Effector CD4-positive, alpha-beta T cell (primary cell): ENCODE measurements around the gene MUC5B.

Source experiments
- DNase-seq: peaks from one replicate; pipeline ENCODE4 v3.0.0-alpha.2; 2020

Gene MUC5B

DNA sequence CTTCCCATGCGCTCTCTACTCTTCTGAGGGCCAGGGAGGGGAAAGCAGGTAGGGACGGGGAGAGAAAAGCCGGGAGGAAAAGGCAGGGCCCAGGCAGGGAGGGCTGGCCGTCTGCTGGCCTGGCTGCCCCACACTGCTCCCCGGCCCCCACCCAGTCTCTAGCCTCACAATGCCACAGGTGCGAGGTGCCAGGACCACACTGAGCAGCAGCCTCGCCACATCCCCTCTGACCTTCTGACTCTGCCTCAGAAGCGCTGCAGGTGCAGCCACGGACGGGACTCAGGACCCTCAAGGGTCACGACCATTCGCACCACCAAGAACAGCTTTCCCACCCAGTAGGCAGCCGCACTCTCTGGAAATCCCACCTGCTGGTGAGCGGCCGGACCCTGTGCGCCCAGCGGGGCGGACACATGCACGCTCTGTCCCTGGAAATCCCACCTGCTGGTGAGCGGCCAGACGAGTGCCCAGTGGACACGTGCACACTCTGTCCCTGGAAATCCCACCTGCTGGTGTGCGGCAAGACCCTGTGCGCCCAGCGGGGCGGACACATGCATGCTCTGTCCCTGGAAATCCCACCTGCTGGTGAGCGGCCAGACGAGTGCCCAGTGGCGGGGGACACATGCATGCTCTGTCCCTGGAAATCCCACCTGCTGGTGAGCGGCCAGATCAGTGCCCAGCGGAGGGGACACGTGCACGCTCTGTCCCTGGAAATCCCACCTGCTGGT, 66.5 kb downstream of the MUC5B start:
- no peak for DNase-seq

DNA sequence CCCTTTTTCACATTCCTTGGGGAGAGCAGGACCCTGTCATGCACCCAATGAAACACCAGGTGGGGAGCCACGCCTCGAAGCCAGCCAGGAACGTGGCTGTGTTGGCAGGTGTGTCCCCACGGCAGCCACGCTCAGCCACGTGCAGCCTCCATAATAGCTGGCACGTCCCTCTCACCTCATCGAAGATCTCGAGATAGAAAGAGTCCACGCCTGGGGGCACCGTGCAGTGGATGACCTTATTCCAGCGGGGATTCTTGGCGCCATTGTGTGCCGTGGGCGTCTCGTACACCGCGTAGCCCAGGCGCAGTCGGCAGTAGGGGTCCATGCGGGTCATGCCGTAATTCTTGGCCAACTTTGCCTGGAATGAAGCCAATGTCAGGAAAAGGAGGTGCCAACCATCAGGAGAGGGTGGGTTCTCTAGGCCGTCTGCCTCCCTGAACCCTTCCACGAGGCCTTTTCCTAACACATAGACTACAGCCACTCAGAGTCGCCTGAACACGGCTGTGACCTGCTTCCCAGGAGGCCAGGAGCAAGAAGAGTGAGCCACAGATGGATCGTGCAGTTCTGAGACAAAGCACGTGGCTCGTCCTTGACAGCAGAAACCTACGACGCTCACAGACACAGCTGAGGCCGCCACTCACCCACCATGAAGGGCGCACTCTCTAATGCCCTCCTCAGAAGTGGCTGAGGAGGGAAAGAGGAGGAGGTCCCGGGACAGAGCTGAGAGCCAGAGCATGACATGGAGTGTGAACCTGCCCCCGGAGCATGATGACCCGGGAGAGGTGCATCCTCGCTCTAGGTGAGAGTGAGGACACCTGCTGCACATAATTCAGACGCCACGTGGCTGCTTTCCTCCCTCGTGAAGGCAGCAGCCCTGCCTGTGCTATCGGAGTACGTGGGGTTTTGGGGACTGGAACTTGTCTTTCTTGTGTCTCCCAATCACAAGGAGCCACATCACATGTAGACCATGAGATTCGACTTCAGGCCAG, 67.5 kb downstream of the MUC5B start:
- DNase-seq, result no peak

DNA sequence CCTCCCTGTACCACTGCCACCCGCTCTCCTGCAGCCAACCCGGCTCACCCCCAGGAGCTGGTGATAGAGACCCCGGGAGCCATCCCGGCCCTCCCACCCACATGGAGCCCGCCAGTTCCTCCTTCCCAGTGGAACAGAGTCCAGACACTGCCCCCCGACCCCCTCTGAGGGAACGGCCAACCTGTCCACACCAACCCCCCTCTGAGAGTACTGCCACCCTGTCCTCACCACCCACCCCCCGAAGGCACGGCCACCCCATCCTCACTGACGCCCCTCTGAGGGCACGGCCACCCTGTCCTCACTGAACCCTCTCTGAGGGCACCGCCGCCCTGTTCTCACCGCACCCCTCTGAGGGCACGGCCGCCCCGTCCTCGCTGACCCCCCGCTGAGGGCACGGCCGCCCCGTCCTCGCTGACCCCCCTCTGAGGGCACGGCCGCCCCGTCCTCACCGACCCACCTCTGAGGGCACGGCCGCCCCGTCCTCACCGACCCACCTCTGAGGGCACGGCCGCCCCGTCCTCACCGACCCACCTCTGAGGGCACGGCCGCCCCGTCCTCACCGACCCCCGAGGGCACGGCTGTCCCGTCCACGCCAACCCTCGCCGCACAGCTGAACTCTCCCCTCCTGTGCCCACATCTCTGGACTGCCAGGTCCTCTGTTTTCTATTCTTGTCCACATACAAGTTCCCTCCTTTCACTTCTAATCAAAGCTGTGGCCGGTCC, 68.6 kb downstream of the MUC5B start:
- DNase-seq, result no peak

DNA sequence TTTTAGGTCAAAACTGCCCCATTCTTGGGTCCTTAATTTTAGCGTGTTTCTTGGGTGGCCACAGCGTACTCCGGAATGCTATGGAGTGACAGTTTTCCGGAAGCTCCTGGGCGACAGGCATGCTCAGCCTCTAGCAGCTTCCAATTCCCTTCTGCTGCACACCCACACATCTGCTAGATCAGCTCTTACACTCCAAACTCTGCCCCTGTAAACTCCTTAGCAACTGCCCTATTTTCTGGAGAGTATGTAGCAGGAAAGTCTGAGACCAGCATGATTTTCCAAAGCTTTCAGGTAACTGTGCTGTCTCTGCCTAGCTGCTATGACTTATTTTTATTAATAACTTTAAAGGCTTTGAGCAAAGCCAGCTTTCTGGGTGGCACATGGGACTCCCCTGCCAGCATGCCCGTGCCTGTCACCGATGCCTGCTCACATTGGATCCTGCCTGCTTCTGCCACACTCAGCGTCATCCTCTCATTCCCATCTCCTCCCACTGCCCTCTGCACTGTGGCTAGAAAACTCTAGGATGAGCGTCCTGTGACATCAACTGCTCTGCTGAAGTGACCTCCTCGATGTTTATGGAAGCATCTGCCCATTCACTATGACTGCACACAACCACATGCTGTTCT, 69.3 kb downstream of the MUC5B start:
- DNase-seq, result no peak

DNA sequence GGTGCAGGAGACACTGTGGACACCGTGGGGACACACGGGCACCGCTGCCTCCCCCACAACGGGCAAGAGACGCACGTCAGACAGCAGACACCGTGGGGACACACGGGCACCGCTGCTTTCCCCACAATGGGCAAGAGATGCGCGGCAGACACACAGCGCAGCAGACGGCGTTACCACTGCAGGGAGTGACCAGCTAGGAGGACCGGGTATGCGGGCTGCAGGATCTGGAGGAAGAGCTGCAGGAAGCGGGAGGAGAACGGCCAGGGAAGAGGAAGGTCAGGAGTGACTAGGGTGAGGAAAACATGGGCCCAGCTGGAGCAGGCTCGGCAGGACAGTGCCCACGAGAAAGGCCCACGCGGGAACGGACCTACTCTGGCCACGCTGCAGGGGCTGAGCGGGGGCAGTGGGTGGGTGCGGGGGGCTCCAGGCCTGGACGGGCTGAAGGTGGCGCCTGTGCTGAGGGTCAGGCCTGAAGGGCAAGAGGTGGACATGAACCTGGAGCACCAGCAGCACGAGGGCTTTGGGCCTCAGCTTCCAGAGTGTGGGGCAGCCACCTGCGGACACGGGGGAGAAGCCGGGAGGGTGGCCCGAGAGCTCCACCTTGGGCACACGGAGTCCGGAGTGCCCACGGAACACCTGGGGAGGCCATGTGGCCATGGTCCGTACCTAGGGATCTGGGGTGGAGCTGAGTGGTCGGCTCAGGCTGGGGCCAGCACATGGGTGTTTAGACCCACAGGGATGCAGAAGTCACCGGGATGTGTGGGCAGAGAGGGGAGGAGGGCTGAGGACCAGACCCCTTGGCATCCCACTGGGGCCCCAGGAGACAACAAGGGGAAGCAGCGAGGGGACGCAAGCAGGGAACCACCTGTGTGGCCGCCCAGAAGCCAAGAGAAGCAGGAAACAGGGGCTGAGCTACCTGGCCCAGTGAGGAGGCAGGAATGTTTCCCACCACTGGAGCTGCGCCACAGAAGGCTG, 70.1 kb downstream of the MUC5B start:
- DNase-seq, result no peak

DNA sequence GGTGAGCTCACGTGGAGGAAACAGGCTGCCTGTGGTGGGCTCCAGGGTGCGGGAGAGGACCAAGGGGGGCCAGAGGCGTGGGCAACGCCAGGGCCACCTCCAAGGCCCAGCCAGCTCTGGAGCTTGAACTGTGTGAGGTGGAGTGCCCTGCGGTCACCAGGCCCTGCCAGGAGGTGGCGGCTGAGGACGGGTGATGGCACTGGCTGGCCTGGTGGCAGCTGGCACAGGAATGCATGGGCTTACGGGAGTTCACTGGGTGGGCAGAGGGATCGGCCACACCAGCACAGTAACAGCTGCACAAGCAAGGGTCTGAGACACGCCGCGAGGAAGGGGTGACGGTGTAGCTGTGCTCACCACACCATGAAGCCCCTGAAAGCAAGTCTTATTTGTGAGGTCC, 70.8 kb downstream of the MUC5B start:
- DNase-seq, result no peak

DNA sequence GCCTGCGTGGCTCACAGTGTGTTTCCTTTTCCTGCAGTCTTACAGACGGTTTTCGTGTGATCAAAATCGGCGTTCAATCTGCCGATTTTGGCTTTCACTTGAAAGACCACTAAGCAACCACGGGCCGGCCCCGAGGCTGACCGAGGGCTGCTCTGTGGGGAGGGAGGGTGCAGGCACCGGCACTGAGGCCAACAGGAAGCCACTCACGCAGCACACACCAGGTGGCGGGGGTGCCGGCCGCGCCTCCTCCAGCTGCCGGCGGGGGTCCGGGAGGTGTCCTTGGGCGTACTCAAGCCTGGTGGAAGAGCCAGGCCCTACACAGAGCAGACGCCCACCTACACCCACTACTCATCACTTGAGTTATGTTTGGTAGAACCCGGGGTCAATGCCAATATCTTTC, 72.2 kb downstream of the MUC5B start:
- DNase-seq, result no peak

DNA sequence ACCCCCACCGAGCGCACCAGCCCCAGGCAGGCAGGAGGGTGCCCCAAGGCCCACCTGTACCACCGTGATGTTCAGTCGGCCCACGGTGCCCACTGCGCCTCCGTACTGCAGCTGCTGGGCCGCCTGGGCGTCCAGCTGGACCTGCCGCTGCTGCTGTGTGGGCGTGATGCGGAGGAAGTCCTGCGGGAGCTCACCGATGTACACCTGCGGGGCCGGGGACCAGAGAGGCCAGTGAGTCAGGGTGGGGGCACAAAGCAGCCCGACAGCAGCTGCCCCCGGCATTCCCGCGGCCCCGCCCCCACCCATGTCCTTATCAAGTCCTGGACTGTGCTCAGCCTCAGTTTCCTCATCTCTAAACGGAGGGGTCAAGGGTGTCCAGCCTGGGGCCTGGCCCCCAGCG, 72.7 kb downstream of the MUC5B start:
- no peak for DNase-seq

DNA sequence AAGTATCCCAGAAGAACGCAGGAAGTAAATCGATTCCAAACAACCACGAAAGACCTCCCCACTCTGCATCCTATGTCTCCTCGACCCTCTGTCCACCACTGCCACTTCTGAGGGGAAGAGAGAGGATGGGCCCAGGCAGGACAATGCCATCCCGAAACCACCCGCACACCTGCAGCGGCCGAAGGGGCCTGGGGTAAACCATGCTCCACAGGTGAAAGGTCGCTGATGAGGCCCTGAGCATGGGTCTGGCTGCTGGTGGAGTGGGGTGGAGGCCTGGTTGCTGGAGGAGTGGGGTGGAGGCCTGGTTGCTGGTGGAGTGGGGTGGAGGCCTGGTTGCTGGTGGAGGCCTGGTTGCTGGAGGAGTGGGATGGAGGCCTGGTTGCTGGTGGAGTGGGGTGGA, 73.4 kb downstream of the MUC5B start:
- no peak for DNase-seq

DNA sequence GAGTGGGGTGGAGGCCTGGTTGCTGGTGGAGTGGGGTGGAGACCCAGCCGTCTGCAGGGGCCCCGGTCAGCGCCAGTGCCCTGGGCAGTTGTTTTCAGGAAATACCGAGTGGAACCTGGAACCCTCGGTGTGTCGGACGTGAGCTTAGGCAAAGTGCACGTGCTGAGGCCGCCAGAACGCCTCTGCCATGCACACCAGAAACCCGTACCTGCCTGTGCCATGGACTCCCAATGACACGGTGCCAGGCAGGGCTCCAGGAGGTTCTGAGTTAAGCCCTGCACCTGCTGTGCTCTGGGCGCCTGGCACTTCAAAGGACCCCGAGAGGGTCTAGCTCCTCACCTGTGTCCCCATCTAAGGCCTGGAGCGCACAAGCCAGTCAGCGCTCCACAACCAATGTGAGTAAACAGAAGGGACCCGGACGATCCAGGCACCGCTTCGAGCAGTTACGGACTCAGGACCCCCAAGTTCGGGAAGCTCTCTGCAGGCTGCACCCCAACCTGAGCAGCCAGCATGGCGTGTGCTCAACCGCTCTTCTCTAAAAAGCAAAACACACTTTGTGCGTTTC, 74.2 kb downstream of the MUC5B start:
- no peak for DNase-seq

DNA sequence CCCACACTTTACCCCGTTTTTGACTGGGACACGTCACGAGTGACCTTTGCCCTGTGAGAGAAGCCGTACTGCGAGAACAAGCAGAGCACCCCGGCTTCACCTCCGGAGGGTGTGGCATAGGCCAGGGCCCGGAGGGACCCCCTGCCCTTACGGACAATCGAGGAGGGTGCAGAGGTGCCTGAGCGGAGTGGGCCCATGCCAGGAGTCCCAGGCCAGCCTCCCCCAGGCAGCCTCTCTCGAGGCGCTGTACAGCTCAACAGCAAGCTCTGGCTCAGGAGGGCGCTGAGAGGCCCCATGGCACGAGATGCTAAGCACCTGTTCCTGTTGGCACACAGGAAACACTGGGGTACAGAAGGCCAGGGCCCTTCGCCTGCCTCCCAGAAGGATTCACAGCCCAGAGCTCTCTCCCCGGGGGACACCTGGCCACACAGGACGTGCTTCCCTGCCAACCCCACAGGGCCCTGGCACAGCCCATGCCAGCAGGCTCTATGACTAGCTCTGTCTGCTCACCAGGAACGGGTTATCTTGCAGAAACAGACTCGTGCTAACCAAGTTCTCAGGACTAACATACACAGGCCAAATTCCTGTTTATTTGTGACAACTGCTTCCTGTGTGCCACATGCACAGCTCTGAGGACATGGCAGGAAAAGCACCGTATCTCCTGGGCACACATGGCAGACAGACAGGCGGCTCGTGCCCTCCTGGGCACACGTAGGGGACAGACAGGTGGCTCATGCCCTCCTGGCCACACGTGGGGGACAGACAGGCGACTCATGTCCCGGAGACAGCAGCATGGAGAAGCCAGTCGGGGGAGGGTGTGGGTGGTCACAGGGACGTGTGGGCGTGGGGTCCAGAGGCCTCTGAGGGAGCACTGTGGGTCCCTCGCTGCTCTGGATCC, 75.0 kb downstream of the MUC5B start:
- no peak for DNase-seq

DNA sequence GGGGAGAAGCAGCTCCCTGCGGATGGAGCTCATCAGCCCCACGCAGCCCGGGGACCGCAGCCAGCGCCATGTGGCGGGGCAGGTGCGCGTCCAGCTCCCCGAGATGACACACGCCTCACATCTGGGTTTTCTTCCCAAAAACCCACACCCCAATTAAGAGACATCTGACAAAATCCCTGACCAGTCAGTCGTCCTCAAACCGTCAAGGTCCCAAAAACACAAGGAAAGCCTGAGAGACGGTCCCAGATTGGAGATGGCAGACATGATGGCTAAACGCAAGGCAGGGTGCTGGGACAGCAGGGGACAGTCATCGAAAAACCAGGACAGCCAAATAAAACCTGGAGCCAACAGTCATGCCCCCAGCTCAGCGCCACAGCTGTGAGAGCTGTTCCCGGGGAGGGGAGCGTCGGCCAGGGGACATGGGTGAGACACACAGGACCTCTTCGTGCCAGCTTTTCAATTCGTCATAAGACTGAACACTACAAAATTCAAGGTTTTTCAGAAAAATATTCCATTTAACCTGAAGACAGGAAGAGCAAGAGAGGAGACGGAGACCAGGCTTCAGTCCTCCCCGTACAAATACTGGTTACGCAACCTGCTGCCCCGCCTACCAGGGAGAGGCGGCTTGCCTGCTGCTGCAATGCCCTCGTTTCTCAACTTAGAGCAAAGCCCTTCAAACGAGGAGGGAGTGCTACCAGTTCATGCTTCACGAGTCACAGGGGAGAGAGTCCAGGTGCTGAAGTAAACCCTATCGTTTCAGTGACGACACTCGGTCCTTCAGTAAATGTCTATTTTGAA, 76.0 kb downstream of the MUC5B start:
- no peak for DNase-seq

DNA sequence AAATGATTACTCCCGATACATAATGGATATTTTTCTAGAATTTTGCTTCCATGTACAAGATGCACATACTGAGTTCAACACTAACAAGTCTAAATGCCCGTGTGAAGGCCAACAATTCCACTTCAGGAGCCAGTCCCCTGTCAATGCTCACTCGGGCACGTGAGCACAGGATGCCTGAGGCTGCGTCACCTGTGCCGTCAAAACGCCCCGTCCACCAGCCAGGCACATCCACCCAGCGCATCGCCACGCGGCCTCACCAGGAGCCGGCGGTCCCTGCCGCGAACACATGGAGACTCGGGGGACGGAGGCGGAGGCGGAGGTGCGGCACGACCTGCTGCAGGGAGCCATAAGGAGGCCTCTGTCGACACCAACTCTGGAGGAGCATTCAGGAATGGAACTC, 76.8 kb downstream of the MUC5B start:
- DNase-seq, result no peak

DNA sequence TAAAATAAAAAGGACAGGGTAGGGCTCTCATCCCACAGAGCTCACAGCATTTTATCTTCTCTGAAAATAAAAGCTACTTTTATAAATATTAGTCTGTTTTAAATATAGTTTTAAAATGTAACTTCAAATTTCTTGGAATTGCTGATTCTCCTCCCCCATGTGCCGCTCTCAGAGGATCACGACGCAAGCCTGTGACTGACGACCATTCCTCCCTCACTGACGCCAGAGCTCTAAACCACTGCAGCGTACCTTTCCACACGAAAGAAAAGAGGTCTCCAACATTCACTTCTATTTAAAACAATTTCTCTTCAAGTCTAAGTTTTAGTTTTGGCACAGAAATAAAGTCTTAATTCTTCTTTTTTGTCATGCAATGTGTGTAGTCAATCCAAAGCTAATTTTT, 77.3 kb downstream of the MUC5B start:
- DNase-seq, result no peak

DNA sequence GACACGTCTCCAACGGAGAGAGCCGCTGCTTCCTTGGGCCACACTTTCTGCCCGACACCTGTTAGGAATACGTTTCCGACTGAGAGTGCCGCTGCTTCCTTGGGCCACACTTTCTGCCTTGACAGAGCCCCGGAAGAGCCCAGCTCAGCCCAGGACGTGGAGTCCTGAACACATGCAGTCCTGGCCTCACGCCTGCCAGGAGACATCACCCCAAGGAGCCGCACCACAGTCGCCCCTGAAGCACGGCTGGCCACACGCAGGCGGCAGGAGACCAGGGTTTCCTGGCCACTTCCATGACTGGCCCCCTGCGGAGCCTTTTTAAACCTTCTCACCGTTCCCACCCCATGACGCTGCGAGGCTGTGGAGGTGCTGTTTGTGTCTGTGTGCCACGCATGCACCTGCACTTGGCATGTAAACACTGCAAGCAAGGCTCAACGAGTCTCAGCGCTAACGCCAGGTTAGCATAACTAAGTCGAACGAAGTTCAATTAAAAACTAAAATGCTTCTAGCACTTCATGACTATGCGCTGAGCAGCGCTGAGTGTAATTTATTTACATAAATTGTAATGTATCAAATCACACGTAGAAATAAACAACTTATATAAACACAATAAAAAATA, 77.8 kb downstream of the MUC5B start:
- DNase-seq, result no peak

DNA sequence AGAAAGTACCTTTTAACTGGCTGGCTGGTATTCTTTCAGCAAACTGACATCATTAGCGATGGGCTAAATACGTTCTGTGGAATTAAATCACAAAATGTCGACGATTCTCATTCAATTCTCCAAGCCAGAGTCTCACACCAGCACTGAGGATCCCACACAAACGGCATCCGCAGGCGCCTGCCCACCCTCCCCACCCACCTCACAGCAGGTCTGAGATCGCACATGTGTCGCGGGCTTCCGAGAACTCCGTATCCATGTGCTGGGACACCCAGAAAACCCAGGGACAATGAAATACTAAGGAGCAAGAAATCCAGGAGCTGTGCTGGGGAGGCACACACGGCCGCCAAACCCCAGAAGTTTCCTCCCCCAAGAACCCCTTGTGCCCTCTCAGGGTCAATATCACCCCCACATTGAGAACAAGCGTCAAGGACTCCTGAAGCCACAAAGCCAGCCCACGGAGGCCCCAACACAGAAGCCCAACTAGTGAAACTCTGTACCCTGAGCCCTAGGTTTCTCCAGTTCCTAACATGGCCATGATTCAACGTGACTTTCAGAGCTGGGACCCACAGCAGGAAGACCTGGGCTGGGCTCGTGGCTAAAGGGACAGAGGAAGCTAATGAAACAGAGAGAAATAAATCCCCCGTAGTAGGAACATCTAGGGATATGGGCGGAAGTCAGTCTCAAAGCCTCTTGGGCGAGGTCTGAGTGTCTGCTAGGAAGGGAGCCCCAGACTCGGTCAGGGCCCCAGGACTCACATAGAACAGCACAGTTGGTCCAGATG, 78.5 kb downstream of the MUC5B start:
- no peak for DNase-seq

DNA sequence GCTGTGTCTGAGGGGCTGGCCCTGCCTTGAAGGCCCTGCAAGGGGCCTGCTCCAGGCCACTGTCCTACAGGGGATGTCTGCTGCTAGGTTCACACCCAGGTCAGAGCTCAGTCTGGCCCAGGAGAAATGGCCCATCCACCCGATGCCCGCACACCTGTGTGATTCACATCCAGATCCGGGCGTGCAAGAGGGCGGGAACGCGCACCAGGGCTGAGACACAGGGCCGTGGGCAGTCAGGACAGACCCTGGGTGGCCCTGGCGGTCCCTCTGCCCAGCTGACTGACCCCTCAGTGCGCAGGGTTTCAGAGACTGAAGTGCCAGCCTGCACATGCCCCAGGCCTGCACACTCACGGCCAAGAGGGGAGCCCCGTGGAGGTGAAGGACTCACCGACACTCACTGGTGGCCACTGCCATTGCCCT, 79.2 kb downstream of the MUC5B start:
- no peak for DNase-seq
